ENCODE data around the gene RALA. TPM values are rescaled to one million over a fixed set of nuclear protein-coding genes. Genes with fewer than 3 reads are reported as not detected.
"Not testable (repeated sequence)": the region's sequence is repeated elsewhere in the genome, so short reads cannot be mapped to it uniquely, and the experiment has no call there.

Gene RALA
- total RNA-seq, 4 donors from 2014 or later: 9.2 to 11.6 (median 10.7) TPM

GRCh38 chr7:39750253-39751077 lies 127.1 kb downstream of the RALA start:
- H3K27ac ChIP-seq: no peak overlapping the region
- no peaks in the 10 kb centered on the region for H3K36me3 ChIP-seq
- ATAC-seq (no peak), DNase-seq (no peak)
- H3K27me3 ChIP-seq: no peaks in the 10 kb centered on the region
- in situ Hi-C loops (cut with MboI; ENCODE audit: low sequenced_read_pairs in 4 of 4) (no loop called here), intact Hi-C loops (cut with DNase I; ENCODE audit: low total_unique reads) (no loop called here)
- TF ChIP-seq, protein P1, sequence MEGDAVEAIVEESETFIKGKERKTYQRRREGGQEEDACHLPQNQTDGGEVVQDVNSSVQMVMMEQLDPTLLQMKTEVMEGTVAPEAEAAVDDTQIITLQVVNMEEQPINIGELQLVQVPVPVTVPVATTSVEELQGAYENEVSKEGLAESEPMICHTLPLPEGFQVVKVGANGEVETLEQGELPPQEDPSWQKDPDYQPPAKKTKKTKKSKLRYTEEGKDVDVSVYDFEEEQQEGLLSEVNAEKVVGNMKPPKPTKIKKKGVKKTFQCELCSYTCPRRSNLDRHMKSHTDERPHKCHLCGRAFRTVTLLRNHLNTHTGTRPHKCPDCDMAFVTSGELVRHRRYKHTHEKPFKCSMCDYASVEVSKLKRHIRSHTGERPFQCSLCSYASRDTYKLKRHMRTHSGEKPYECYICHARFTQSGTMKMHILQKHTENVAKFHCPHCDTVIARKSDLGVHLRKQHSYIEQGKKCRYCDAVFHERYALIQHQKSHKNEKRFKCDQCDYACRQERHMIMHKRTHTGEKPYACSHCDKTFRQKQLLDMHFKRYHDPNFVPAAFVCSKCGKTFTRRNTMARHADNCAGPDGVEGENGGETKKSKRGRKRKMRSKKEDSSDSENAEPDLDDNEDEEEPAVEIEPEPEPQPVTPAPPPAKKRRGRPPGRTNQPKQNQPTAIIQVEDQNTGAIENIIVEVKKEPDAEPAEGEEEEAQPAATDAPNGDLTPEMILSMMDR (IDR thresholded peaks at IDR 0.05 in 4 of 5, conservative IDR thresholded peaks at IDR 0.05 in 1 of 5): no peak
- TF ChIP-seq POLR2A (IDR thresholded peaks at IDR 0.05): no peak
- H3K9me3 ChIP-seq: no peaks in the 10 kb centered on the region
- no peak overlapping the region for H3K4me3 ChIP-seq
- H3K4me1 ChIP-seq: no peaks in the 10 kb centered on the region

DNA sequence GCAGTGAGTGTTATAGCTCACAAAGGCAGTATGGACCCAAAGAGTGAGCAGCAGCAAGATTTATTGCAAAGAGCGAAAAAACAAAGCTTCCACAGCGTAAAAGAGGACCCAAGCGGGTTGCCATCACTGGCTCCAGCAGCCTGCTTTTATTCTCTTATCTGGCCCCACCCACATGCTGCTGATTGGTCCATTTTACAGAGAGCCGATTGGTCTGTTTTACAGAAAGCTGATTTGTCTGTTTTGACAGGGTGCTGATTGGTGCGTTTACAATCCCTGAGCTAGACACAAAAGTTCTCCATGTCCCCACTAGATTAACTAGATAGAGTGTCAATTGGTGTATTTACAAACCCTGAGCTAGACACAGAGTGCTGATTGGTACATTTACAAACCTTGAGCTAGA lies 129.9 kb downstream of the RALA start:
- ATAC-seq; H3K27ac ChIP-seq; H3K36me3 ChIP-seq; H3K4me3 ChIP-seq; intact Hi-C loops (cut with DNase I; ENCODE audit: low total_unique reads); H3K9me3 ChIP-seq; H3K4me1 ChIP-seq; in situ Hi-C loops (cut with MboI; ENCODE audit: low sequenced_read_pairs in 4 of 4); H3K27me3 ChIP-seq; DNase-seq: not testable (repeated sequence)

DNA sequence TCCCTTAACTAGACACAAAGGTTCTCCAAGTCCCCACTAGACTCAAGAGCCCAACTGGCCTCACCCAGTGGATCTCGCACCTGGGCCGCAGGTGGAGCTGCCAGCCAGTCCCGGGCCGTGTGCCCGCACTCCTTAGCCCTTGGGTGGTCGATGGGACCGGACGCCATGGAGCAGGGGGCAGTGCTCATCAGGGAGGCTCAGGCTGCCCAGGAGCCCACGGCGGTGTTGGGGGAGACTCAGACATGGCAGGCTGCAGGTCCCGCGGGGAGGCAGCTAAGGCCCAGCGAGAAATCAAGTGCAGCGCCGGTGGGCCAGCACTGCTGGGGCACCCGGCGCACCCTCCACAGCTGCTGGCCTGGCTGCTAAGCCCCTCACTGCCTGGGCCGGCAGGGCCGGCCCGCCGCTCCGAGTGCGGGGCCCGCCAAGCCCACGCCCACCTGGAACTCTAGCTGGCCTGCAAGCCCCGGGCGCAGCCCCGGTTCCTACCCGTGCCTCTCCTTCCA lies 130.5 kb downstream of the RALA start:
- in situ Hi-C loops (cut with MboI; ENCODE audit: low sequenced_read_pairs in 4 of 4): no loop called here
- Histone ChIP-seq H3K4me3 (no peak overlapping the region), H3K36me3 (no peaks in the 10 kb centered on the region), H3K27me3 (no peaks in the 10 kb centered on the region), H3K27ac (no peak overlapping the region), H3K4me1 (no peaks in the 10 kb centered on the region), H3K9me3 (no peaks in the 10 kb centered on the region)
- ATAC-seq (no peak), DNase-seq (no peak)
- intact Hi-C loops (cut with DNase I; ENCODE audit: low total_unique reads): no loop called here
- TF ChIP-seq, protein P1 (IDR thresholded peaks at IDR 0.05 in 4 of 5, conservative IDR thresholded peaks at IDR 0.05 in 1 of 5): no peak
- no peak for TF ChIP-seq POLR2A (IDR thresholded peaks at IDR 0.05)

GRCh38 chr7:39754326-39755120 lies 131.2 kb downstream of the RALA start:
- H3K4me3 ChIP-seq: no peak overlapping the region
- in situ Hi-C loops (cut with MboI; ENCODE audit: low sequenced_read_pairs in 4 of 4): no loop called here
- no peak for ATAC-seq
- no peak overlapping the region for H3K27ac ChIP-seq
- H3K36me3 ChIP-seq: no peaks in the 10 kb centered on the region
- H3K9me3 ChIP-seq: no peaks in the 10 kb centered on the region
- H3K27me3 ChIP-seq: no peaks in the 10 kb centered on the region
- no peak for DNase-seq
- no peaks in the 10 kb centered on the region for H3K4me1 ChIP-seq
- intact Hi-C loops (cut with DNase I; ENCODE audit: low total_unique reads): no loop called here
- no peak for TF ChIP-seq POLR2A (IDR thresholded peaks at IDR 0.05)
- TF ChIP-seq, protein P1 (IDR thresholded peaks at IDR 0.05 in 4 of 5, conservative IDR thresholded peaks at IDR 0.05 in 1 of 5): no peak

- intact Hi-C loops (cut with DNase I; ENCODE audit: low total_unique reads) (no loop called here), in situ Hi-C loops (cut with MboI; ENCODE audit: low sequenced_read_pairs in 4 of 4) (no loop called here)
- no peak for ATAC-seq
- Histone ChIP-seq H3K36me3 (no peaks in the 10 kb centered on the region), H3K9me3 (no peaks in the 10 kb centered on the region), H3K4me1 (no peaks in the 10 kb centered on the region), H3K4me3 (no peak overlapping the region), H3K27me3 (no peaks in the 10 kb centered on the region), H3K27ac (no peak overlapping the region)
- TF ChIP-seq, protein P1 (IDR thresholded peaks at IDR 0.05 in 4 of 5, conservative IDR thresholded peaks at IDR 0.05 in 1 of 5): no peak
- no peak for TF ChIP-seq POLR2A (IDR thresholded peaks at IDR 0.05)
- no peak for DNase-seq
These were observed 134.2 kb downstream of the RALA start for GRCh38 chr7:39757604-39758003.
